ENCODE data around the gene PDGFC. TPM values are rescaled to one million over a fixed set of nuclear protein-coding genes. Genes with fewer than 3 reads are reported as not detected.

Gene PDGFC
- total RNA-seq, 1 donor from 2014 or later, result 0.64 TPM

- no peak overlapping the region for H3K27ac Mint-ChIP-seq (ENCODE audit: unreplicated experiment)
- TF ChIP-seq, protein P1, sequence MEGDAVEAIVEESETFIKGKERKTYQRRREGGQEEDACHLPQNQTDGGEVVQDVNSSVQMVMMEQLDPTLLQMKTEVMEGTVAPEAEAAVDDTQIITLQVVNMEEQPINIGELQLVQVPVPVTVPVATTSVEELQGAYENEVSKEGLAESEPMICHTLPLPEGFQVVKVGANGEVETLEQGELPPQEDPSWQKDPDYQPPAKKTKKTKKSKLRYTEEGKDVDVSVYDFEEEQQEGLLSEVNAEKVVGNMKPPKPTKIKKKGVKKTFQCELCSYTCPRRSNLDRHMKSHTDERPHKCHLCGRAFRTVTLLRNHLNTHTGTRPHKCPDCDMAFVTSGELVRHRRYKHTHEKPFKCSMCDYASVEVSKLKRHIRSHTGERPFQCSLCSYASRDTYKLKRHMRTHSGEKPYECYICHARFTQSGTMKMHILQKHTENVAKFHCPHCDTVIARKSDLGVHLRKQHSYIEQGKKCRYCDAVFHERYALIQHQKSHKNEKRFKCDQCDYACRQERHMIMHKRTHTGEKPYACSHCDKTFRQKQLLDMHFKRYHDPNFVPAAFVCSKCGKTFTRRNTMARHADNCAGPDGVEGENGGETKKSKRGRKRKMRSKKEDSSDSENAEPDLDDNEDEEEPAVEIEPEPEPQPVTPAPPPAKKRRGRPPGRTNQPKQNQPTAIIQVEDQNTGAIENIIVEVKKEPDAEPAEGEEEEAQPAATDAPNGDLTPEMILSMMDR (IDR thresholded peaks at IDR 0.05; ENCODE audit: partially characterized antibody, unreplicated experiment), result no peak
- no peaks in the 10 kb centered on the region for H3K4me1 Mint-ChIP-seq (ENCODE audit: low read depth, unreplicated experiment)
- H3K36me3 Mint-ChIP-seq (ENCODE audit: unreplicated experiment), result no peaks in the 10 kb centered on the region
- no peaks in the 10 kb centered on the region for H3K9me3 Mint-ChIP-seq (ENCODE audit: unreplicated experiment)
- H3K4me3 Mint-ChIP-seq (ENCODE audit: unreplicated experiment), result no peak overlapping the region
- peaks cover 2% of the 10 kb centered on the region for H3K27me3 Mint-ChIP-seq (ENCODE audit: unreplicated experiment)
- no peak for DNase-seq
These were observed 4.1 kb upstream of the PDGFC start for GRCh38 chr4:156975686-156976085.

GRCh38 chr4:156974264-156974663, 2.7 kb upstream of the PDGFC start:
- TF ChIP-seq, protein P1 (IDR thresholded peaks at IDR 0.05; ENCODE audit: partially characterized antibody, unreplicated experiment), result no peak
- no peaks in the 10 kb centered on the region for H3K36me3 Mint-ChIP-seq (ENCODE audit: unreplicated experiment)

DNA sequence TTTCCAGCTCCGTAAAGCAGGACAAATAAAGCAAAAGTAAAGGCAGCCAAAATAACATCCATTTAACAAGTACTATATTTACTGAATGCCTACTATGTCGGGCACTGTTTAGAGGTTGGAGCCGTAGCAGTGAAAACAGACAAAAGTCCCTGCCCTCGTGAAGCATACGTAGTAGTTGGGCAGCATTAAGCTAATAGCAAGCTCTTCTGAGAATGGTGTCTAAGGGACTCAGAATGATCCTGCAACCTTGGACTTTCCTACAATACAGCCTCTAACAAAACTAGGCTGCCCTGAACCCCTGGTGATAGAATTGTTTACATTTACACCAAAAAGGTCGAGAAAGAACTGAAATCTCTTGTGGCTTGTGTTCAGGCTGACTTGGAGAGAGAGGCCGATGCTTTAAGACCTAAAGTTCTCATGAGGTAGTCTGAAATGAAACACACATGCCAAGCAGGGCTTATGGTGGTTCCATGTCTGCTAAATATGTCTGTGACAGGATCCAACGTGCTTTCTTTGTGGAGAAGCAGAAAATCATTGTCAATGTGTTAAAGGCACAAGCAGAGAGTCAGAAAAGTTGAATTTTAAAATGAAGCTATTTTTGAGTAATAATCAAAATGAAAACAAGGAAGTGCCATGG, 898 bp upstream of the PDGFC start:
- no peaks in the 10 kb centered on the region for H3K36me3 Mint-ChIP-seq (ENCODE audit: unreplicated experiment)
- H3K4me1 Mint-ChIP-seq (ENCODE audit: low read depth, unreplicated experiment), result peaks cover 2% of the 10 kb centered on the region
- TF ChIP-seq, protein P1 (IDR thresholded peaks at IDR 0.05; ENCODE audit: partially characterized antibody, unreplicated experiment), result no peak
- peaks cover 2% of the 10 kb centered on the region for H3K9me3 Mint-ChIP-seq (ENCODE audit: unreplicated experiment)
- DNase-seq, result no peak
- H3K27ac Mint-ChIP-seq (ENCODE audit: unreplicated experiment), result no peak overlapping the region
- peaks cover 4% of the 10 kb centered on the region for H3K27me3 Mint-ChIP-seq (ENCODE audit: unreplicated experiment)
- peak overlapping the region; percentile 70 for H3K4me3 Mint-ChIP-seq (ENCODE audit: unreplicated experiment)

More at GRCh38 chr4:156974264-156974663, 2.7 kb upstream of the PDGFC start:
- Mint-ChIP-seq H3K4me3 (ENCODE audit: unreplicated experiment) (no peak overlapping the region), H3K27ac (ENCODE audit: unreplicated experiment) (no peak overlapping the region), H3K9me3 (ENCODE audit: unreplicated experiment) (no peaks in the 10 kb centered on the region), H3K27me3 (ENCODE audit: unreplicated experiment) (peaks cover 4% of the 10 kb centered on the region), H3K4me1 (ENCODE audit: low read depth, unreplicated experiment) (peaks cover 2% of the 10 kb centered on the region)
- no peak for DNase-seq

DNA sequence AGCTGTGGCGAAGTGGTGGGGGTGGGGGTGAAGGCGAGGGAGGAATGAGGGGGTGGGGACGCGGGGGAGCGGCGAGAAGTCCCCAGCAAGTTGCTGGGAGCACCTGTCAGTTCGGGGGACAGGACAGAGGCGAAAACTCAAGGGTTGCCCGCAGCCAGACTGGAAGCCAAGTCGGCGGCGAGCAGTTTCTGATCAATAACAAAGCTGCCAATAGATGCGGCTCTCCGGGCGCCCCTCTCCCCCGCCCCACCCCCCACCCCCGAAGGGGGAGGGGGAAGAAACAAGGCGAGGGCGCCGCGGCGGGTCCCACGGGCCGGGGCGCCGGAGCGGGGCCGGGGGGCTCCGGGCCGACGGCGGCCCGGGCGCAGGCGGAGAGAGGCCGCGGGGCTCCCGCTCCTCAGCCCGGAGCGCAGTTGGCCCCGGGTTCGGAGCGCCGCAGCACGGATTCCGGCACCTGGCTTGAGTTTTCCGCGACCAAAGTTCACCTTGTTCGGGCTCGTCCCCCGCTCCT, 379 bp downstream of the PDGFC start:
- H3K4me3 Mint-ChIP-seq (ENCODE audit: unreplicated experiment), result peak overlapping the region; percentile 78
- peaks cover 6% of the 10 kb centered on the region for H3K27me3 Mint-ChIP-seq (ENCODE audit: unreplicated experiment)
- no peaks in the 10 kb centered on the region for H3K36me3 Mint-ChIP-seq (ENCODE audit: unreplicated experiment)
- H3K4me1 Mint-ChIP-seq (ENCODE audit: low read depth, unreplicated experiment), result peaks cover 2% of the 10 kb centered on the region
- H3K27ac Mint-ChIP-seq (ENCODE audit: unreplicated experiment), result no peak overlapping the region
- peak; percentile 50 for DNase-seq
- peaks cover 2% of the 10 kb centered on the region for H3K9me3 Mint-ChIP-seq (ENCODE audit: unreplicated experiment)
- TF ChIP-seq, protein P1 (IDR thresholded peaks at IDR 0.05; ENCODE audit: partially characterized antibody, unreplicated experiment), result no peak

DNA sequence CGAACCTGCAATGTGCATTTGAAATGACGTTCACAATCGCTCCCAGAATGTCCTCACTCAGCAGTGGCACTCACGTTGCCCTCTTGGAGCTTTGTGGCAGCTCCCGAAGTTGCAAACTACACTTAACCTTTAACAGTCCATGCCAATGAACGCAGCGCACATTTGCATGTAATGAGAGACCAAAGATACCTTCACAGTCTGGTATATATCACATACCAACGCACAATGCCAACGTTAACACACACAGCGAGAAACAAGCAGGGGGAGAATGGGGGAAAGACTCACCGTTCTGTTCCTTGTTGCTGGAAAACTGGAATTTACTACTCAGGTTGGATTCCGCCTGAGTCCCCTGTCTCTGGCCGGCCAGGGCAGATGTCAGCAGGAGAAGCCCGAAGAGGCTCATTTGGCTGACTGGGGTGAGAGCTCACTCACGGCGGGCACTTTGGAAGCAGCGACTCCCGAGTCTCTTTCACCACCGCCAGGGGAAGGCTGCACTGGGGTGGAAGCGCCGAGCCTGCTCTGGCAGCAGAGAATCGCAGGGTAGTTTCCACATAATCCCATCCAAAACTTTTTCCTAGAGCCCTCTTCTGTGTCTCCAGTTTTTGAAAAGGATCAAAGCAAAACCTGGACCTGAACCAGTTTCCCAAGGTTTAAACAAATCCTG, 966 bp downstream of the PDGFC start:
- DNase-seq, result peak; percentile 70
- Mint-ChIP-seq H3K27me3 (ENCODE audit: unreplicated experiment) (peaks cover 6% of the 10 kb centered on the region), H3K4me3 (ENCODE audit: unreplicated experiment) (peak overlapping the region; percentile 78), H3K4me1 (ENCODE audit: low read depth, unreplicated experiment) (peaks cover 2% of the 10 kb centered on the region), H3K27ac (ENCODE audit: unreplicated experiment) (no peak overlapping the region), H3K9me3 (ENCODE audit: unreplicated experiment) (peaks cover 2% of the 10 kb centered on the region), H3K36me3 (ENCODE audit: unreplicated experiment) (no peaks in the 10 kb centered on the region)
- TF ChIP-seq, protein P1 (IDR thresholded peaks at IDR 0.05; ENCODE audit: partially characterized antibody, unreplicated experiment), result no peak

Data from glutamatergic neuron (in vitro differentiated cells).